Activated CD4-positive, CD25-positive, alpha-beta regulatory T cell treated with anti-CD3 and anti-CD28 coated beads, Interleukin-2, amount 50 U/mL, for 24 hours (primary cell): ENCODE data around the gene C1QBP.
"Not testable (repeated sequence)": the region's sequence is repeated elsewhere in the genome, so short reads cannot be mapped to it uniquely, and the experiment has no call there.

Experiments used
- ATAC-seq, 2 donors: fragments of 150-1000 bp; cut with Tn5 transposase; one replicate each; pipeline ENCODE4 v1.10.0; 2021; ENCODE audit warnings: mild to moderate bottlenecking in 1 of 2, moderate library complexity in 1 of 2

C1QBP gene

GRCh38 chr17:5438716-5439445, at the start of gene C1QBP:
TSS of gene C1QBP (minus strand) at chr17:5439155. CDS start at chr17:5439073, 82 bp downstream.
- peak; percentile 87 to 93 for ATAC-seq

GRCh38 chr17:5488752-5489151, 49.8 kb upstream of the C1QBP start:
- ATAC-seq = no peak

- peak; percentile 93 to 95 for ATAC-seq
Observed at GRCh38 chr17:5486206-5487124, 47.5 kb upstream of the C1QBP start, which contains the start of gene MIS12. TSS of gene MIS12 (plus strand) at chr17:5486566. CDS start at chr17:5488863, 2,297 bp downstream.

- ATAC-seq = peak; percentile 2 to 3
Observed at GRCh38 chr17:5485270-5486205, 46.6 kb upstream of the C1QBP start, which contains the start of gene DERL2. TSS of gene DERL2 (minus strand) at chr17:5486178. CDS start at chr17:5486161, 17 bp downstream.

- ATAC-seq = no peak
Observed at GRCh38 chr17:5481451-5481850, 42.5 kb upstream of the C1QBP start.

GRCh38 chr17:5480962-5481361, 42.0 kb upstream of the C1QBP start:
- ATAC-seq = no peak

GRCh38 chr17:5478992-5479391, 40.0 kb upstream of the C1QBP start:
- ATAC-seq = no peak

GRCh38 chr17:5473906-5474305, 35.0 kb upstream of the C1QBP start:
- no peak for ATAC-seq

GRCh38 chr17:5472511-5472910, 33.6 kb upstream of the C1QBP start:
- no peak for ATAC-seq

- peak; percentile 11 to 14 for ATAC-seq
Observed at GRCh38 chr17:5468075-5468473, 29.1 kb upstream of the C1QBP start.

- ATAC-seq = no peak
Observed at GRCh38 chr17:5467416-5467815, 28.5 kb upstream of the C1QBP start.

- no peak for ATAC-seq
Observed at GRCh38 chr17:5466295-5466694, 27.3 kb upstream of the C1QBP start.

GRCh38 chr17:5464717-5465507, 26.0 kb upstream of the C1QBP start:
- ATAC-seq = no peak

- ATAC-seq = no peak
Observed at GRCh38 chr17:5446786-5447185, 7.8 kb upstream of the C1QBP start.

- ATAC-seq = no peak
Observed at GRCh38 chr17:5444209-5444608, 5.3 kb upstream of the C1QBP start.

GRCh38 chr17:5443728-5444127, 4.8 kb upstream of the C1QBP start:
- no peak for ATAC-seq

- no peak for ATAC-seq
Observed at GRCh38 chr17:5439446-5439764, 450 bp upstream of the C1QBP start.

GRCh38 chr17:5437721-5438317, 1.1 kb downstream of the C1QBP start:
- ATAC-seq = no peak

GRCh38 chr17:5435781-5436315, 3.1 kb downstream of the C1QBP start:
- not testable (repeated sequence) for ATAC-seq

- ATAC-seq = no peak
Observed at GRCh38 chr17:5434984-5435383, 4.0 kb downstream of the C1QBP start.

GRCh38 chr17:5431949-5432556, 6.9 kb downstream of the C1QBP start:
- ATAC-seq = no peak
